H1 (cell line): ENCODE data around the gene CEBPE. TPM values are rescaled to one million over a fixed set of nuclear protein-coding genes. Genes with fewer than 3 reads are reported as not detected.

Experiments used
- CTCF ChIA-PET: fragments of 300-600 bp; sonication (Branson Sonifier 250); formaldehyde crosslinking; loops from one replicate; lab custom pipeline; 2021; ENCODE audit not compliant: partially characterized antibody; lab: Charles Lee
- POLR2A ChIA-PET: fragments of 300-600 bp; sonication (Branson Sonifier 250); formaldehyde crosslinking; loops from one replicate; lab custom pipeline; 2021; ENCODE audit warnings: inconsistent platforms; ENCODE audit not compliant: partially characterized antibody; lab: Charles Lee
- DNase-seq, 2 experiments: peaks; one replicate each; pipeline versions ENCODE4 v3.0.0 to v3.0.0-alpha.2; 2010 to 2022; ENCODE audit warnings: low spot score in 2 of 2, low read depth in 1 of 2, mixed read lengths in 1 of 2
- FAIRE-seq: peaks from 2 replicates; lab custom pipeline; 2011; peaks lifted over from hg19 to GRCh38; lab: Jason Lieb, UNC
- H2AFZ ChIP-seq: 2 replicates; pipeline ENCODE4 v1.8.1; 2012; ENCODE audit warnings: low read length, inconsistent platforms
- H2AK5ac ChIP-seq: 2 replicates; pipeline ENCODE4 v1.6.1; 2013; ENCODE audit warnings: low read depth, low read length
- H2BK120ac ChIP-seq: replicated peaks from 2 replicates; pipeline ENCODE3; 2013; ENCODE audit warnings: low read depth, low read length, inconsistent platforms
- H2BK12ac ChIP-seq: 2 replicates; pipeline ENCODE4 v1.6.1; 2013; ENCODE audit warnings: low read depth, low read length
- H2BK15ac ChIP-seq: 2 replicates; pipeline ENCODE4 v1.6.1; 2013; ENCODE audit warnings: low read length
- H2BK20ac ChIP-seq: 2 replicates; pipeline ENCODE4 v1.6.1; 2013; ENCODE audit warnings: low read length
- H2BK5ac ChIP-seq: 2 replicates; pipeline ENCODE4 v1.6.1; 2013; ENCODE audit warnings: low read depth, low read length
- H3K14ac ChIP-seq: 2 replicates; pipeline ENCODE4 v1.6.1; 2013; ENCODE audit warnings: inconsistent platforms; ENCODE audit not compliant: insufficient read length
- H3K18ac ChIP-seq: 2 replicates; pipeline ENCODE4 v1.6.1; 2013; ENCODE audit warnings: low read length; ENCODE audit errors: extremely low read depth
- H3K23ac ChIP-seq: 2 replicates; pipeline ENCODE4 v1.6.1; 2013; ENCODE audit warnings: inconsistent platforms; ENCODE audit not compliant: insufficient read length
- H3K23me2 ChIP-seq: 2 replicates; pipeline ENCODE4 v1.6.1; 2013; ENCODE audit warnings: low read depth, low read length
- H3K27ac ChIP-seq: 2 replicates; pipeline ENCODE4 v1.6.1; 2011; ENCODE audit warnings: low read depth, low read length, inconsistent platforms
- H3K27me3 ChIP-seq, 4 experiments: replicated peaks in 1 of 4; 1 replicate in 1 of 4; 2 replicates in 3 of 4; pipeline versions ENCODE4 v1.6.1 to v1.8.1; 2011 to 2013; ENCODE audit warnings: low read length in 3 of 4, mild to moderate bottlenecking in 3 of 4, inconsistent platforms in 2 of 4, mixed read lengths in 2 of 4, moderate library complexity in 1 of 4; ENCODE audit not compliant: control insufficient read depth in 3 of 4, insufficient read depth in 3 of 4; ENCODE audit errors: extremely low read depth in 1 of 4
- H3K36me3 ChIP-seq, 4 experiments: 2 replicates each; pipeline versions ENCODE4 v1.6.1 to v1.8.1; 2011 to 2013; ENCODE audit warnings: mild to moderate bottlenecking in 4 of 4, low read length in 3 of 4, moderate library complexity in 2 of 4, control low read depth in 1 of 4, inconsistent platforms in 1 of 4; ENCODE audit not compliant: insufficient read depth in 4 of 4, control insufficient read depth in 2 of 4
- H3K4ac ChIP-seq: replicated peaks from 2 replicates; pipeline ENCODE3; 2013; ENCODE audit warnings: low read length, low read depth, mixed read lengths, inconsistent platforms; ENCODE audit not compliant: insufficient read length
- H3K4me1 ChIP-seq, 4 experiments: replicated peaks in 1 of 4; 1 replicate in 1 of 4; 2 replicates in 3 of 4; pipeline versions ENCODE4 v1.6.1 to v1.8.1; 2011 to 2013; ENCODE audit warnings: low read length in 3 of 4, inconsistent platforms in 2 of 4, mixed read lengths in 1 of 4; ENCODE audit not compliant: insufficient read depth in 4 of 4, control insufficient read depth in 3 of 4
- H3K4me2 ChIP-seq, 2 experiments: 2 replicates each; pipeline versions ENCODE4 v1.6.1 to v1.8.1; 2011 to 2013; ENCODE audit warnings: low read depth in 2 of 2, low read length in 2 of 2, control low read depth in 1 of 2, inconsistent platforms in 1 of 2, mild to moderate bottlenecking in 1 of 2; ENCODE audit not compliant: insufficient read depth in 1 of 2
- H3K4me3 ChIP-seq, 4 experiments: fragments of 200-600, 300-600 bp in 1 of 4; sonication (generic), shearing (Covaris generic), sonication (Bioruptor Twin) in 1 of 4; 2 replicates each; pipeline versions ENCODE4 v1.5.1 to v1.8.1; 2011 to 2016; ENCODE audit warnings: low read length in 4 of 4, low read depth in 3 of 4, control low read depth in 2 of 4, inconsistent platforms in 2 of 4, mild to moderate bottlenecking in 2 of 4, mixed read lengths in 1 of 4, moderate library complexity in 1 of 4; ENCODE audit not compliant: insufficient read depth in 2 of 4; ENCODE audit errors: extremely low read depth in 1 of 4
- H3K56ac ChIP-seq: replicated peaks from 2 replicates; pipeline ENCODE3; 2013; ENCODE audit warnings: low read depth, mild to moderate bottlenecking, mixed read lengths, low read length, inconsistent platforms; ENCODE audit not compliant: insufficient read length
- H3K79me1 ChIP-seq: 2 replicates; pipeline ENCODE4 v1.6.1; 2013; ENCODE audit warnings: low read depth, low read length, control low read depth
- H3K79me2 ChIP-seq, 2 experiments: 2 replicates each; pipeline versions ENCODE4 v1.6.1 to v1.8.1; 2012 to 2013; ENCODE audit warnings: low read length in 2 of 2, mild to moderate bottlenecking in 2 of 2, inconsistent platforms in 1 of 2; ENCODE audit not compliant: insufficient read depth in 2 of 2, control insufficient read depth in 1 of 2
- H3K9ac ChIP-seq, 4 experiments: replicated peaks in 1 of 4; 1 replicate in 1 of 4; 2 replicates in 3 of 4; pipeline versions ENCODE4 v1.6.1 to v1.8.1; 2011 to 2013; ENCODE audit warnings: low read depth in 3 of 4, low read length in 3 of 4, control low read depth in 2 of 4, mild to moderate bottlenecking in 2 of 4, moderate library complexity in 2 of 4, inconsistent platforms in 1 of 4; ENCODE audit errors: extremely low read depth in 1 of 4
- H3K9me3 ChIP-seq, 2 experiments: 2 replicates each; pipeline versions ENCODE4 v1.6.1 to v1.8.1; 2012 to 2013; ENCODE audit warnings: mild to moderate bottlenecking in 2 of 2, moderate library complexity in 2 of 2, control low read depth in 1 of 2, inconsistent platforms in 1 of 2, low read depth in 1 of 2, low read length in 1 of 2, mixed read lengths in 1 of 2; ENCODE audit not compliant: insufficient read depth in 2 of 2
- H4K20me1 ChIP-seq, 2 experiments: replicated peaks in 1 of 2; 2 replicates each; pipeline versions ENCODE3 to v1.8.1; 2011 to 2013; ENCODE audit warnings: inconsistent platforms in 2 of 2, low read length in 2 of 2, mild to moderate bottlenecking in 1 of 2; ENCODE audit not compliant: insufficient read depth in 2 of 2, control insufficient read depth in 1 of 2
- H4K5ac ChIP-seq: 2 replicates; pipeline ENCODE4 v1.6.1; 2013; ENCODE audit warnings: low read length, low read depth, mixed read lengths, inconsistent platforms; ENCODE audit not compliant: insufficient read length
- H4K8ac ChIP-seq: 2 replicates; pipeline ENCODE4 v1.8.0; 2013; ENCODE audit warnings: mild to moderate bottlenecking, moderate library complexity, low read length, inconsistent platforms; ENCODE audit not compliant: insufficient read depth; ENCODE audit errors: extremely low read depth
- H4K91ac ChIP-seq: replicated peaks from 2 replicates; pipeline ENCODE3; 2013; ENCODE audit warnings: low read length, mixed read lengths, inconsistent platforms; ENCODE audit not compliant: insufficient read length
- ASH2L ChIP-seq: fragments of 200-600, 300-600 bp; sonication (generic); IDR thresholded peaks from one replicate; pipeline ENCODE4 v1.7.1; 2017; ENCODE audit warnings: low read length
- BACH1 ChIP-seq: IDR thresholded peaks from 2 replicates; pipeline ENCODE4 v1.6.1; 2012; ENCODE audit warnings: low read length, improper control_type of control experiment
- BRCA1 ChIP-seq: IDR thresholded peaks from 2 replicates; pipeline ENCODE4 v1.6.1; 2012; ENCODE audit warnings: low read depth, low read length, improper control_type of control experiment
- CBX5 ChIP-seq: fragments of 300-800, 300-1000 bp; sonication (generic); IDR thresholded peaks from 2 replicates; pipeline ENCODE4 v1.7.1; 2016; ENCODE audit warnings: antibody characterized with exemption, low read length, low read depth
- CBX8 ChIP-seq: fragments of 300-800, 300-1000 bp; sonication (generic); IDR thresholded peaks from 2 replicates; pipeline ENCODE4 v1.7.1; 2016; ENCODE audit warnings: low read depth, low read length, borderline replicate concordance
- GABPA ChIP-seq: IDR thresholded peaks from 2 replicates; pipeline ENCODE4 v1.6.1; 2011; ENCODE audit warnings: mild to moderate bottlenecking, low read length, moderate library complexity, borderline replicate concordance; ENCODE audit not compliant: insufficient read depth
- GTF2F1 ChIP-seq: IDR thresholded peaks from 2 replicates; pipeline ENCODE4 v1.6.1; 2012; ENCODE audit warnings: low read depth, low read length, improper control_type of control experiment, borderline replicate concordance
- KDM5A ChIP-seq: fragments of 200-600 bp; IDR thresholded peaks from 2 replicates; pipeline ENCODE4 v1.7.1; 2012; ENCODE audit warnings: mild to moderate bottlenecking, low read length, inconsistent platforms, mixed read lengths
- MAFK ChIP-seq: IDR thresholded peaks from 2 replicates; pipeline ENCODE4 v1.6.1; 2012; ENCODE audit warnings: low read depth, mild to moderate bottlenecking, improper control_type of control experiment, low read length
- NRF1 ChIP-seq: IDR thresholded peaks from 2 replicates; pipeline ENCODE4 v1.6.1; 2011; ENCODE audit warnings: mild to moderate bottlenecking, low read depth, low read length, improper control_type of control experiment
- POLR2A ChIP-seq, 2 experiments: IDR thresholded peaks; 1 replicate in 1 of 2; 2 replicates in 1 of 2; pipeline ENCODE4 v1.6.1; 2011; ENCODE audit warnings: low read depth in 2 of 2, low read length in 2 of 2, mild to moderate bottlenecking in 2 of 2; ENCODE audit errors: control extremely low read depth in 1 of 2
- RBBP5 ChIP-seq: IDR thresholded peaks from 2 replicates; pipeline ENCODE4 v1.7.1; 2012; ENCODE audit warnings: low read depth, mild to moderate bottlenecking, inconsistent platforms, low read length, moderate library complexity, borderline replicate concordance
- RNF2 ChIP-seq: fragments of 200-900, 300-1000 bp; sonication (generic); IDR thresholded peaks from 2 replicates; pipeline ENCODE4 v1.7.1; 2016; ENCODE audit warnings: borderline replicate concordance, low read depth, mild to moderate bottlenecking, antibody characterized with exemption, low read length; ENCODE audit not compliant: poor library complexity, severe bottlenecking; ENCODE audit errors: missing control alignments
- SP2 ChIP-seq: IDR thresholded peaks from 2 replicates; pipeline ENCODE4 v1.6.1; 2012; ENCODE audit warnings: mild to moderate bottlenecking, low read length, inconsistent platforms
- SRF ChIP-seq: IDR thresholded peaks from 2 replicates; pipeline ENCODE4 v1.6.1; 2011; ENCODE audit warnings: mild to moderate bottlenecking, low read depth, low read length, moderate library complexity
- WGBS, 2 experiments: shearing (Covaris generic) in 1 of 2; methylation state at CpG; one replicate each; pipeline versions ENCODE4 v1.1.6 to v1.1.7; 2013 to 2015; ENCODE audit warnings: low lambda C conversion rate in 2 of 2, mixed read lengths in 2 of 2, inconsistent platforms in 1 of 2, low coverage in 1 of 2, missing lambda C conversion rate in 1 of 2; ENCODE audit not compliant: insufficient replicate concordance in 2 of 2, insufficient coverage in 1 of 2, insufficient read length in 1 of 2; ENCODE audit errors: extremely low coverage in 1 of 2, missing lambda C conversion rate in 1 of 2; 5-methylcytosine and 5-hydroxymethylcytosine counted together
- polyA plus RNA-seq, 7 experiments: library from polyadenylated mRNA; depleted of rRNA in 3 of 7; stranded (reverse) in 5 of 7; unstranded in 2 of 7; fragments of >200 nt in 5 of 7; fragments of 200-250 nt in 2 of 7; gene quantifications; 1 replicate in 5 of 7; 2 replicates in 1 of 7; 4 replicates in 1 of 7; pipeline versions ENCODE4 v1.2.1 to v1.2.3, GENCODE V29; 2011 to 2013; ENCODE audit warnings: missing spikeins in 2 of 7, mixed read lengths in 2 of 7
- total RNA-seq: library from RNA; stranded (reverse); fragmentation: NEBNext Ultra II Directional; extraction: Animal tissue kit (Norgen Biotek cat#: 25700); gene quantifications from 2 replicates; pipeline ENCODE4 v1.2.1, GENCODE V29; 2021

The CEBPE gene
- total and polyA plus RNA-seq, 2 of the 8 experiments (the other 6 are each of a cell fraction or from before 2014, with no cell fraction given): 0.05 TPM; not detected in 1

GRCh38 chr14:23158779-23159178 is 39.7 kb upstream of the CEBPE start:
- no peak overlapping the region for H2BK12ac ChIP-seq
- no peaks in the 10 kb centered on the region for H3K27me3 ChIP-seq
- H3K79me2 ChIP-seq: no peaks in the 10 kb centered on the region
- H2BK15ac ChIP-seq: no peak overlapping the region
- H3K4me1 ChIP-seq: peaks cover 20 to 40% (median 23%) of the 10 kb centered on the region in 4 experiments
- no peak overlapping the region for H4K5ac ChIP-seq
- no peak overlapping the region for H4K8ac ChIP-seq
- no peak overlapping the region for H3K27ac ChIP-seq
- H3K4me3 ChIP-seq: no peak overlapping the region
- H3K56ac ChIP-seq: no peak overlapping the region
- no peak overlapping the region for H2BK5ac ChIP-seq
- H3K4ac ChIP-seq: no peak overlapping the region
- no peak overlapping the region for H2BK20ac ChIP-seq
- 90% methylated on average over 2 of the region's 2 CpGs; no CpG with 5 or more reads in 1 of the 2 experiments for WGBS, 2 experiments
- H4K20me1 ChIP-seq: no peaks in the 10 kb centered on the region
- no peak overlapping the region for H2BK120ac ChIP-seq
- no peak overlapping the region for H3K23ac ChIP-seq
- H3K18ac ChIP-seq: no peak overlapping the region
- H3K23me2 ChIP-seq: no peaks in the 10 kb centered on the region
- POLR2A ChIA-PET: interaction anchor here (1.3 to 2.9 kb wide), 2 partner anchors 13 to 19 kb away, joined by 3 to 16 read pairs; no protein-coding TSS in a partner anchor
- H3K9ac ChIP-seq: no peak overlapping the region
- no peak for FAIRE-seq
- no peak overlapping the region for H4K91ac ChIP-seq
- DNase-seq: no peak
- no peak overlapping the region for H3K14ac ChIP-seq
- no peak overlapping the region for H2AFZ ChIP-seq
- H2AK5ac ChIP-seq: no peak overlapping the region
- H3K9me3 ChIP-seq: no peaks in the 10 kb centered on the region
- no peaks in the 10 kb centered on the region; the same call in 1 of the 2 replicates for H3K79me1 ChIP-seq
- H3K36me3 ChIP-seq: peaks cover 8 to 26% (median 22%) of the 10 kb centered on the region in 4 experiments; a peak in 7 of 8 replicates
- CTCF ChIA-PET: interaction anchor here (1.1 to 2.5 kb wide), 2 partner anchors 17 to 39 kb away, joined by 3 to 10 read pairs; no protein-coding TSS in a partner anchor
- no peak overlapping the region for H3K4me2 ChIP-seq
- TF ChIP-seq BACH1 (no peak), NRF1 (no peak), SRF (no peak), RNF2 (no peak), BRCA1 (no peak), GTF2F1 (no peak), MAFK (no peak), POLR2A (IDR thresholded peaks at IDR 0.05; ENCODE audit: control extremely low read depth in 1 of 2, low read depth in 2 of 2, low read length in 2 of 2) (no peak), ASH2L (no peak), RBBP5 (no peak), CBX5 (no peak), SP2 (no peak), GABPA (no peak), KDM5A (no peak), CBX8 (no peak)
